Esophagus squamous epithelium (tissue), 4 donors: ENCODE data around the gene CD164.

Experiments
- POLR2A ChIP-seq, 4 donors: fragments of 450-650 bp; IDR thresholded peaks; one replicate each; pipeline ENCODE4 v1.6.1; 2017; ENCODE audit warnings: antibody characterized with exemption in 4 of 4, mild to moderate bottlenecking in 4 of 4, moderate library complexity in 3 of 4
- TF ChIP-seq, protein P1 (sequence below), 6 experiments: fragments of 450-650 bp in 4 of 6; fragments of 200-600 bp in 2 of 6; sonication (generic) in 2 of 6; IDR thresholded peaks; one replicate each; pipeline ENCODE4 v1.5.1; 2016 to 2019; ENCODE audit warnings: antibody characterized with exemption in 6 of 6, mild to moderate bottlenecking in 4 of 6, moderate library complexity in 4 of 6

- TF ChIP-seq, protein P1, sequence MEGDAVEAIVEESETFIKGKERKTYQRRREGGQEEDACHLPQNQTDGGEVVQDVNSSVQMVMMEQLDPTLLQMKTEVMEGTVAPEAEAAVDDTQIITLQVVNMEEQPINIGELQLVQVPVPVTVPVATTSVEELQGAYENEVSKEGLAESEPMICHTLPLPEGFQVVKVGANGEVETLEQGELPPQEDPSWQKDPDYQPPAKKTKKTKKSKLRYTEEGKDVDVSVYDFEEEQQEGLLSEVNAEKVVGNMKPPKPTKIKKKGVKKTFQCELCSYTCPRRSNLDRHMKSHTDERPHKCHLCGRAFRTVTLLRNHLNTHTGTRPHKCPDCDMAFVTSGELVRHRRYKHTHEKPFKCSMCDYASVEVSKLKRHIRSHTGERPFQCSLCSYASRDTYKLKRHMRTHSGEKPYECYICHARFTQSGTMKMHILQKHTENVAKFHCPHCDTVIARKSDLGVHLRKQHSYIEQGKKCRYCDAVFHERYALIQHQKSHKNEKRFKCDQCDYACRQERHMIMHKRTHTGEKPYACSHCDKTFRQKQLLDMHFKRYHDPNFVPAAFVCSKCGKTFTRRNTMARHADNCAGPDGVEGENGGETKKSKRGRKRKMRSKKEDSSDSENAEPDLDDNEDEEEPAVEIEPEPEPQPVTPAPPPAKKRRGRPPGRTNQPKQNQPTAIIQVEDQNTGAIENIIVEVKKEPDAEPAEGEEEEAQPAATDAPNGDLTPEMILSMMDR (IDR thresholded peaks at IDR 0.05): no peak
- no peak for TF ChIP-seq POLR2A (IDR thresholded peaks at IDR 0.05)
Observed at GRCh38 chr6:109417646-109418045, 35.4 kb upstream of the CD164 start.
